OCI-LY1 (cell line): ENCODE data around the gene DMRTA1.

ENCODE experiments used
- CTCF ChIP-seq: fragments of 200-600 bp; sonication (generic), shearing (Covaris generic); IDR thresholded peaks from 2 replicates; pipeline ENCODE4 v1.5.1; 2017; ENCODE audit warnings: mild to moderate bottlenecking, antibody characterized with exemption, low read length, moderate library complexity, mixed read lengths
- EZH2 ChIP-seq: fragments of 200-600 bp; sonication (generic), shearing (Covaris generic); IDR thresholded peaks from 2 replicates; pipeline ENCODE4 v1.8.0; 2017; ENCODE audit warnings: borderline replicate concordance, mixed run types, mild to moderate bottlenecking, antibody characterized with exemption, low read length, moderate library complexity, mixed read lengths

- TF ChIP-seq CTCF (no peak), EZH2 (no peak)
These were observed 10.8 kb downstream of the DMRTA1 start for GRCh38 chr9:22457448-22457847.
